GM23248 (cell line): ENCODE results near the gene PAPOLA. TPM values are rescaled to one million over a fixed set of nuclear protein-coding genes. Genes with fewer than 3 reads are reported as not detected.

Source experiments
- DNase-seq: peaks from one replicate; pipeline ENCODE4 v3.0.0-alpha.2; 2015
- H2AFZ ChIP-seq: fragments of 200-600 bp; sonication (generic); 2 replicates; pipeline ENCODE4 v1.6.1; 2016; ENCODE audit warnings: antibody characterized with exemption
- H3F3A ChIP-seq: fragments of 200-600 bp; sonication (generic); 2 replicates; pipeline ENCODE4 v1.6.1; 2016; ENCODE audit warnings: mild to moderate bottlenecking, antibody characterized with exemption, mixed run types; ENCODE audit not compliant: insufficient read depth
- H3K27ac ChIP-seq: fragments of 200-600 bp; sonication (generic); 2 replicates; pipeline ENCODE4 v1.5.1; 2016; ENCODE audit warnings: mild to moderate bottlenecking
- H3K27me3 ChIP-seq: fragments of 200-600 bp; sonication (generic); replicated peaks from 2 replicates; pipeline ENCODE4 v1.6.1; 2016; ENCODE audit warnings: mild to moderate bottlenecking; ENCODE audit not compliant: insufficient read depth
- H3K36me3 ChIP-seq: fragments of 200-600 bp; sonication (generic); 2 replicates; pipeline ENCODE4 v1.6.1; 2016; ENCODE audit warnings: low read depth, mild to moderate bottlenecking
- H3K4me1 ChIP-seq: fragments of 200-600 bp; sonication (generic); 2 replicates; pipeline ENCODE4 v1.6.1; 2016; ENCODE audit warnings: mild to moderate bottlenecking; ENCODE audit not compliant: insufficient read depth
- H3K4me2 ChIP-seq: fragments of 200-600 bp; sonication (generic); one replicate; pipeline ENCODE4 v1.6.1; 2016; ENCODE audit warnings: mild to moderate bottlenecking; ENCODE audit not compliant: unreplicated experiment
- H3K4me3 ChIP-seq: fragments of 200-600 bp; sonication (generic); 2 replicates; pipeline ENCODE4 v1.5.1; 2016; ENCODE audit warnings: mild to moderate bottlenecking
- H3K79me2 ChIP-seq: fragments of 200-600 bp; sonication (generic); 2 replicates; pipeline ENCODE4 v1.6.1; 2016; ENCODE audit warnings: mild to moderate bottlenecking; ENCODE audit not compliant: insufficient read depth
- H3K9ac ChIP-seq: fragments of 200-600 bp; sonication (generic); 2 replicates; pipeline ENCODE4 v1.6.1; 2016; ENCODE audit warnings: mild to moderate bottlenecking
- H3K9me2 ChIP-seq: fragments of 200-600 bp; sonication (generic); 2 replicates; pipeline ENCODE4 v1.6.1; 2016; ENCODE audit warnings: mixed run types, mild to moderate bottlenecking, moderate library complexity; ENCODE audit not compliant: insufficient read depth
- H3K9me3 ChIP-seq: fragments of 200-600 bp; sonication (generic); one replicate; pipeline ENCODE4 v1.6.1; 2017; ENCODE audit warnings: low read depth
- H4K20me1 ChIP-seq: fragments of 200-600 bp; sonication (generic); 2 replicates; pipeline ENCODE4 v1.6.0; 2016; ENCODE audit not compliant: insufficient read depth
- EZH2 ChIP-seq: fragments of 200-600 bp; sonication (generic); IDR thresholded peaks from 2 replicates; pipeline ENCODE4 v1.6.1; 2018; ENCODE audit warnings: antibody characterized with exemption, mild to moderate bottlenecking; ENCODE audit not compliant: insufficient read depth, poor library complexity, severe bottlenecking
- EZH2phosphoT487 ChIP-seq: fragments of 200-600 bp; sonication (generic); IDR thresholded peaks from 2 replicates; pipeline ENCODE4 v1.6.1; 2018; ENCODE audit warnings: antibody characterized with exemption, moderate library complexity, mild to moderate bottlenecking, low read depth; ENCODE audit not compliant: insufficient read depth
- WGBS, 2 experiments: methylation state at CpG; one replicate each; pipeline ENCODE4 v1.1.6; 2015 to 2017; ENCODE audit warnings: low lambda C conversion rate in 2 of 2, low coverage in 1 of 2; ENCODE audit errors: missing lambda C conversion rate in 2 of 2; 5-methylcytosine and 5-hydroxymethylcytosine counted together
- in situ Hi-C: fragments of 300-500 bp; cut with MboI; formaldehyde crosslinking; loops from 2 replicates; pipeline ENCODE4 v1.15.0; 2020
- polyA plus RNA-seq: library from polyadenylated mRNA; unstranded; fragments of >200 nt; fragmentation: Nextera tagmentation; extraction: Ambion mirVana; gene quantifications from 2 replicates; pipeline ENCODE4 v1.2.1, GENCODE V29; 2016
- total RNA-seq: library from RNA; depleted of rRNA; stranded (reverse); fragments of >200 nt; shearing (Covaris generic); gene quantifications from 2 replicates; pipeline ENCODE4 v1.2.3, GENCODE V29; 2014

Gene PAPOLA
- total and polyA plus RNA-seq, 2 experiments from 2014 or later = 64.3 to 119 TPM

GRCh38 chr14:96484399-96484798, 17.8 kb upstream of the PAPOLA start:
- no peaks in the 10 kb centered on the region for H4K20me1 ChIP-seq
- in situ Hi-C loops = no loop called here
- TF ChIP-seq EZH2 = no peak
- no peak for TF ChIP-seq EZH2phosphoT487
- H3K36me3 ChIP-seq = no peaks in the 10 kb centered on the region
- no peaks in the 10 kb centered on the region for H3K27me3 ChIP-seq
- H3K4me2 ChIP-seq = no peak overlapping the region
- no peaks in the 10 kb centered on the region for H3K9me2 ChIP-seq
- H3K4me1 ChIP-seq = no peaks in the 10 kb centered on the region
- no peaks in the 10 kb centered on the region for H3F3A ChIP-seq
- H3K4me3 ChIP-seq = no peak overlapping the region
- H3K9ac ChIP-seq = no peak overlapping the region
- H3K27ac ChIP-seq = no peak overlapping the region
- no peaks in the 10 kb centered on the region for H3K79me2 ChIP-seq
- H2AFZ ChIP-seq = no peak overlapping the region
- DNase-seq = no peak
- no peaks in the 10 kb centered on the region for H3K9me3 ChIP-seq

DNA sequence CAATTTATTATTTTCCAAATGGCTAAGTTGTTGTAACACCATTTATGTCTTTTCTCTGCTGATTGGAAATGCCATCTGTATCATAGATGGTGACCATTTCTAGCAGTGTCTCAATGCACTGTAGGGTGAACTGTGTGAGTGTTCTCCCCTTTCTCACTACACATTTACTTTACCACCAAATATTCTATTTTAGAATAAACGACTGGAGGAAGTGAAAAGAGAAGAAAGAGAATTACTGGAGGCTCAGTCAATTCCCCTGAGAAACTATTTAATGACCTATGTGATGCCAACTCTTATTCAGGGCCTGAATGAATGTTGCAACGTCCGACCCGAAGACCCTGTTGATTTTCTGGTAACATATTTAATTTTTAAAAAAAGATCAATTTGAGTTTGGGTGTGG, 15.5 kb upstream of the PAPOLA start:
- H3K36me3 ChIP-seq = no peaks in the 10 kb centered on the region
- no peaks in the 10 kb centered on the region for H3K9me2 ChIP-seq
- DNase-seq = no peak
- no peak overlapping the region for H2AFZ ChIP-seq
- H3K9me3 ChIP-seq = no peaks in the 10 kb centered on the region
- no peaks in the 10 kb centered on the region for H4K20me1 ChIP-seq
- no peak overlapping the region for H3K9ac ChIP-seq
- no peak overlapping the region for H3K4me3 ChIP-seq
- TF ChIP-seq EZH2 (no peak), EZH2phosphoT487 (no peak)
- in situ Hi-C loops = no loop called here
- H3K27ac ChIP-seq = no peak overlapping the region
- no peaks in the 10 kb centered on the region for H3K4me1 ChIP-seq
- H3K4me2 ChIP-seq = no peak overlapping the region
- no peaks in the 10 kb centered on the region for H3F3A ChIP-seq
- H3K27me3 ChIP-seq = no peaks in the 10 kb centered on the region; the same call in 1 of the 2 replicates
- H3K79me2 ChIP-seq = no peaks in the 10 kb centered on the region
- 38 to 40% methylated on average over 4 of the region's 4 CpGs for WGBS, 2 experiments

GRCh38 chr14:96489327-96489726, 12.9 kb upstream of the PAPOLA start:
- Histone ChIP-seq H3K79me2 (no peaks in the 10 kb centered on the region), H3K9me2 (no peaks in the 10 kb centered on the region), H3K27ac (no peak overlapping the region), H3K27me3 (no peaks in the 10 kb centered on the region; the same call in 1 of the 2 replicates), H3K36me3 (no peaks in the 10 kb centered on the region), H3K4me1 (no peaks in the 10 kb centered on the region), H3K9ac (no peak overlapping the region), H3K4me2 (no peak overlapping the region), H3K9me3 (no peaks in the 10 kb centered on the region), H3F3A (no peaks in the 10 kb centered on the region), H3K4me3 (no peak overlapping the region), H2AFZ (no peak overlapping the region), H4K20me1 (no peaks in the 10 kb centered on the region)
- TF ChIP-seq EZH2phosphoT487 = no peak
- no peak for TF ChIP-seq EZH2
- WGBS, 2 experiments = 46 to 54% methylated on average over 4 of the region's 4 CpGs
- in situ Hi-C loops = no loop called here
- DNase-seq = no peak

- TF ChIP-seq EZH2phosphoT487 = no peak
- H3K36me3 ChIP-seq = no peaks in the 10 kb centered on the region
- no peak overlapping the region for H3K4me3 ChIP-seq
- H4K20me1 ChIP-seq = no peaks in the 10 kb centered on the region
- no peak overlapping the region for H2AFZ ChIP-seq
- H3K27me3 ChIP-seq = no peaks in the 10 kb centered on the region; the same call in 1 of the 2 replicates
- WGBS, 2 experiments = 83 to 86% methylated on average over 1 of the region's 1 CpG
- H3K9me3 ChIP-seq = no peaks in the 10 kb centered on the region
- H3K27ac ChIP-seq = no peak overlapping the region
- H3F3A ChIP-seq = no peaks in the 10 kb centered on the region
- no peaks in the 10 kb centered on the region for H3K4me1 ChIP-seq
- no peak for DNase-seq
- no peaks in the 10 kb centered on the region for H3K9me2 ChIP-seq
- H3K9ac ChIP-seq = no peak overlapping the region
- in situ Hi-C loops = no loop called here
- H3K79me2 ChIP-seq = no peaks in the 10 kb centered on the region
- H3K4me2 ChIP-seq = no peak overlapping the region
Measured at GRCh38 chr14:96493178-96493577, 9.0 kb upstream of the PAPOLA start.

DNA sequence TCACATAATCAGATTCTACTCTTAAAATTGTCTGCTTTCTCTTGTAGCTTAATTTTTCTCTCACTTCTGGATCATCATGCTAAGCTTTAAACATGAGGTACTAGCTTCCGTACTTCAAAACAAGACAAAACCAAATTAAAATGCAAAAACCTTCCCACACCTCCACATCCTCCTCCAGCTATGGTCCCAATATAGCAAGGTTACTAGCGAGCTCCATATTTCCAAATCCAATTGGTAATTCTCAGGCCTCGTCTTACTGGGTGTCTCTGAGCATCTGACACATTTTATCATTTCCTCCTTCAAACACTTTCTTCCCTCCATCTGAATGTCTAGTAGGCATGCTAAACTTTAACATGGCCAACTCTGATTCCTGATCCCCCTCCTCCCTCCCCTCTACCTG, 7.9 kb upstream of the PAPOLA start:
- no peak overlapping the region for H3K27ac ChIP-seq
- H3K4me1 ChIP-seq = no peaks in the 10 kb centered on the region
- no peaks in the 10 kb centered on the region; the same call in 1 of the 2 replicates for H3K27me3 ChIP-seq
- no peak overlapping the region for H3K4me3 ChIP-seq
- no peaks in the 10 kb centered on the region for H4K20me1 ChIP-seq
- H3K9ac ChIP-seq = no peak overlapping the region
- in situ Hi-C loops = no loop called here
- no peaks in the 10 kb centered on the region for H3K79me2 ChIP-seq
- no peak overlapping the region for H3K4me2 ChIP-seq
- DNase-seq = no peak
- no peak overlapping the region for H2AFZ ChIP-seq
- H3K9me3 ChIP-seq = no peaks in the 10 kb centered on the region
- no peaks in the 10 kb centered on the region for H3F3A ChIP-seq
- no peaks in the 10 kb centered on the region for H3K36me3 ChIP-seq
- H3K9me2 ChIP-seq = no peaks in the 10 kb centered on the region
- no peak for TF ChIP-seq EZH2
- TF ChIP-seq EZH2phosphoT487 = no peak
- WGBS, 2 experiments = 50 to 62% methylated on average over 3 of the region's 3 CpGs
